ENCODE measurements around the gene AFF1. TPM values are rescaled to one million over a fixed set of nuclear protein-coding genes. Genes with fewer than 3 reads are reported as not detected.
A peak's percentile ranks its signal among the peaks of the same experiment; 100 is the strongest.
"Not testable (repeated sequence)": the region's sequence is repeated elsewhere in the genome, so short reads cannot be mapped to it uniquely, and the experiment has no call there.

The AFF1 gene
- total RNA-seq, 1 donor from 2014 or later: 58.2 TPM

DNA sequence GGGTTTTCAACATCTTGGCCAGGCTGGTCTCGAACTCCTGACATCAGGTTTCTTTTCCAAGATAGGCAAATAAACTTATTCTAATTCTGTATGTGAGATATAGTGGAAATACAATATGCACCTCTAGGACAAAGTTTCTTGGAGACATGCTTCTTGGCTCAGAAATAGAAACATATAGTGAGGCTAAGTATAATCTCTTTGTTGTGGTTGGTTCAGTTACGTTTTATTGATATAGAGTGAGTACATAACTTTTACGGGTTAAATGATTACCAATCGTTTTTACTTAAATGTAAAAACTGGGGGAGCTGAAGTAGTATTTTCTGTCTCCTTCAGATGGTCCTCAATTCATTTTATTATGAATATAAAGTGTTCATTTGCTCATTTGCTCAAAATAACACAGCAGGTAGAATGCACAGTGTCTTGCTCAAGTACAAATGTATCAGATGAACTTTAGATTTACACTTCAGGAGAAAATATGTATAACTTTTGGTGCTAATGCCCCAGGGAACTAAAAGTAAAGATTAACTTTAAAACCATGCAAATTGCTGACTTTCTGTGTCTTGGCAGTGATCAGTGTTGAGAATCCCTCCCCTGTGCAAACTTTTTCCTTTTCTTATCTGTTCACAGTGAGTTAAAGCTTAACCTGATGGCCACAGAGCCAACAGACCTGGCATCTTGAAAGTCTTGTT is 77.6 kb downstream of the AFF1 start:
- Histone ChIP-seq H3K4me1 (ENCODE audit: insufficient read depth, low read length) (peaks cover 14% of the 10 kb centered on the region), H3K4me2 (ENCODE audit: low read length) (no peak overlapping the region), H3K9ac (ENCODE audit: low read length) (no peak overlapping the region), H3K4me3 (ENCODE audit: insufficient read depth, low read depth, low read length) (no peak overlapping the region), H3K36me3 (ENCODE audit: insufficient read depth, low read length) (no peaks in the 10 kb centered on the region), H4K20me1 (ENCODE audit: insufficient read depth, low read length) (peaks cover 26% of the 10 kb centered on the region), H3K27ac (ENCODE audit: low read depth, low read length) (no peak overlapping the region), H3K9me3 (ENCODE audit: insufficient read depth, low read depth, low read length) (no peaks in the 10 kb centered on the region), H3K79me2 (ENCODE audit: insufficient read depth, low read length) (peaks cover 82% of the 10 kb centered on the region), H3K27me3 (ENCODE audit: insufficient read depth, low read length) (no peaks in the 10 kb centered on the region), H2AFZ (ENCODE audit: low read depth, low read length) (no peak overlapping the region)
- no peak overlapping the region for H3K4me3 Mint-ChIP-seq (ENCODE audit: unreplicated experiment)
- no peak for FAIRE-seq
- DNase-seq (ENCODE audit: low read depth): no peak
- TF ChIP-seq, protein P1, sequence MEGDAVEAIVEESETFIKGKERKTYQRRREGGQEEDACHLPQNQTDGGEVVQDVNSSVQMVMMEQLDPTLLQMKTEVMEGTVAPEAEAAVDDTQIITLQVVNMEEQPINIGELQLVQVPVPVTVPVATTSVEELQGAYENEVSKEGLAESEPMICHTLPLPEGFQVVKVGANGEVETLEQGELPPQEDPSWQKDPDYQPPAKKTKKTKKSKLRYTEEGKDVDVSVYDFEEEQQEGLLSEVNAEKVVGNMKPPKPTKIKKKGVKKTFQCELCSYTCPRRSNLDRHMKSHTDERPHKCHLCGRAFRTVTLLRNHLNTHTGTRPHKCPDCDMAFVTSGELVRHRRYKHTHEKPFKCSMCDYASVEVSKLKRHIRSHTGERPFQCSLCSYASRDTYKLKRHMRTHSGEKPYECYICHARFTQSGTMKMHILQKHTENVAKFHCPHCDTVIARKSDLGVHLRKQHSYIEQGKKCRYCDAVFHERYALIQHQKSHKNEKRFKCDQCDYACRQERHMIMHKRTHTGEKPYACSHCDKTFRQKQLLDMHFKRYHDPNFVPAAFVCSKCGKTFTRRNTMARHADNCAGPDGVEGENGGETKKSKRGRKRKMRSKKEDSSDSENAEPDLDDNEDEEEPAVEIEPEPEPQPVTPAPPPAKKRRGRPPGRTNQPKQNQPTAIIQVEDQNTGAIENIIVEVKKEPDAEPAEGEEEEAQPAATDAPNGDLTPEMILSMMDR (IDR thresholded peaks at IDR 0.05; ENCODE audit: insufficient read depth, low read depth, low read length): no peak
- TF ChIP-seq EZH2 (IDR thresholded peaks at IDR 0.05; ENCODE audit: insufficient read depth, low read length): no peak
- H3K9me3 Mint-ChIP-seq (ENCODE audit: unreplicated experiment): no peaks in the 10 kb centered on the region
- H3K36me3 Mint-ChIP-seq (ENCODE audit: low read depth, unreplicated experiment): peaks cover 2% of the 10 kb centered on the region
- peak overlapping the region; percentile 30 for H3K27ac Mint-ChIP-seq (ENCODE audit: unreplicated experiment)
- peaks cover 57% of the 10 kb centered on the region for H3K4me1 Mint-ChIP-seq (ENCODE audit: low read depth, unreplicated experiment)
- H3K27me3 Mint-ChIP-seq (ENCODE audit: low read depth, unreplicated experiment): no peaks in the 10 kb centered on the region

DNA sequence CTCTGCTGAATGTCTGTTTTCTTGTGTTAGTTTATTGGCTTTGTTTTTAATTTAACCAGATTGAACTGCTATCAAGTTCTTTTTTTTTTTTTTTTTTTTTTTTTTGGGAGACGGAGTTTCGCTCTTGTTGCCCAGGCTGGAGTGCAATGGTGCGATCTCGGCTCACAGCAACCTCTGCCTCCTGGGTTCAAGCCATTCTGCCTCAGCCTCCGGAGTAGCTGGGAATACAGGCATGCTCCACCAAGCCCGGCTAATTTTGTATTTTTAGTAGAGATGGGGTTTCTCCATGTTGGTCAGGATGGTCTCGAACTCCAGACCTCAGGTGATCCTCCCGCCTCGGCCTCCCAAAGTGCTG is 78.1 kb downstream of the AFF1 start:
- H3K4me1 ChIP-seq (ENCODE audit: insufficient read depth, low read length): peaks cover 17% of the 10 kb centered on the region
- not testable (repeated sequence) for H3K9ac ChIP-seq (ENCODE audit: low read length); H3K4me2 ChIP-seq (ENCODE audit: low read length); H3K4me3 Mint-ChIP-seq (ENCODE audit: unreplicated experiment); H3K9me3 ChIP-seq (ENCODE audit: insufficient read depth, low read depth, low read length); DNase-seq (ENCODE audit: low read depth); H3K27me3 Mint-ChIP-seq (ENCODE audit: low read depth, unreplicated experiment); H3K36me3 ChIP-seq (ENCODE audit: insufficient read depth, low read length); H3K9me3 Mint-ChIP-seq (ENCODE audit: unreplicated experiment); FAIRE-seq; H3K4me3 ChIP-seq (ENCODE audit: insufficient read depth, low read depth, low read length); H3K27ac ChIP-seq (ENCODE audit: low read depth, low read length); H2AFZ ChIP-seq (ENCODE audit: low read depth, low read length); H3K36me3 Mint-ChIP-seq (ENCODE audit: low read depth, unreplicated experiment); H3K27me3 ChIP-seq (ENCODE audit: insufficient read depth, low read length)
- Mint-ChIP-seq H3K27ac (ENCODE audit: unreplicated experiment) (peak overlapping the region; percentile 30), H3K4me1 (ENCODE audit: low read depth, unreplicated experiment) (peaks cover 63% of the 10 kb centered on the region)
- H4K20me1 ChIP-seq (ENCODE audit: insufficient read depth, low read length): peaks cover 24% of the 10 kb centered on the region
- peaks cover 84% of the 10 kb centered on the region for H3K79me2 ChIP-seq (ENCODE audit: insufficient read depth, low read length)

DNA sequence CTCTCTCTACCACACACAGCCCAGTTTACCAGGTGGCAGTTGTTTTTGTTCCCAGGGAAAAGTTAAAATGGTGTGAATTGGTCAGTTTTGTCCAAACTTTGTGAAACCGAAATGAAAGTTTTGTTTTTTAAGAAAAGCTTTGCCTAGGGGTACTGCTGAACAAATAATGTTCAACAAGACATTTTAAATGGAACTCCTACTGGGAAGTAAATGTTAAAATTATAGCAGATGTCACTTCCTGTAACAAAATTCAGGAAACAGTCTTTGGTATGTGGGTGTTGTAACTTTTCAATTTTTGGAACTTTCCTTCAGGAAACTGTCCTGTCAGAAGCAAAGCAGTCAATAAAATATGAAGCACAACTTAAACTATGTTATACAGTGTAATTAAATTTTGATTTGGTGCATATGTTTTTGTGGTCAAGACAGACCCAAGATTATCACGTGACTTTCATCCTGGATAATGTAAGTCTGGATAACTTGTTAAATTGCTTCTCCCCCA is 79.5 kb downstream of the AFF1 start:
- Mint-ChIP-seq H3K4me3 (ENCODE audit: unreplicated experiment) (peak overlapping the region; percentile 58), H3K4me1 (ENCODE audit: low read depth, unreplicated experiment) (peaks cover 74% of the 10 kb centered on the region), H3K27ac (ENCODE audit: unreplicated experiment) (peak overlapping the region; percentile 92), H3K27me3 (ENCODE audit: low read depth, unreplicated experiment) (no peaks in the 10 kb centered on the region), H3K9me3 (ENCODE audit: unreplicated experiment) (no peaks in the 10 kb centered on the region), H3K36me3 (ENCODE audit: low read depth, unreplicated experiment) (no peaks in the 10 kb centered on the region)
- peaks cover 23% of the 10 kb centered on the region for H4K20me1 ChIP-seq (ENCODE audit: insufficient read depth, low read length)
- peak; percentile 24 for DNase-seq (ENCODE audit: low read depth)
- H3K4me3 ChIP-seq (ENCODE audit: insufficient read depth, low read depth, low read length): no peak overlapping the region
- H3K27me3 ChIP-seq (ENCODE audit: insufficient read depth, low read length): no peaks in the 10 kb centered on the region
- H2AFZ ChIP-seq (ENCODE audit: low read depth, low read length): no peak overlapping the region
- peak overlapping the region; percentile 14 for H3K4me2 ChIP-seq (ENCODE audit: low read length)
- peaks cover 12% of the 10 kb centered on the region for H3K4me1 ChIP-seq (ENCODE audit: insufficient read depth, low read length)
- H3K27ac ChIP-seq (ENCODE audit: low read depth, low read length): no peak overlapping the region
- no peak overlapping the region for H3K9ac ChIP-seq (ENCODE audit: low read length)
- no peaks in the 10 kb centered on the region for H3K36me3 ChIP-seq (ENCODE audit: insufficient read depth, low read length)
- TF ChIP-seq EZH2 (IDR thresholded peaks at IDR 0.05; ENCODE audit: insufficient read depth, low read length): no peak
- TF ChIP-seq, protein P1 (IDR thresholded peaks at IDR 0.05; ENCODE audit: insufficient read depth, low read depth, low read length): no peak
- peaks cover 83% of the 10 kb centered on the region for H3K79me2 ChIP-seq (ENCODE audit: insufficient read depth, low read length)
- no peak for FAIRE-seq
- no peaks in the 10 kb centered on the region for H3K9me3 ChIP-seq (ENCODE audit: insufficient read depth, low read depth, low read length)
